Retinal pigment epithelial cell (primary cell): ENCODE data around the gene CPNE1.
A peak's percentile ranks its signal among the peaks of the same experiment; 100 is the strongest.

ENCODE experiments used
- DNase-seq: peaks from one replicate; pipeline ENCODE4 v3.0.0-alpha.2; 2010; ENCODE audit warnings: low read depth
- H3K4me3 ChIP-seq: 2 replicates; pipeline ENCODE4 v1.5.1; 2011; ENCODE audit warnings: mild to moderate bottlenecking, low read length, control low read depth, moderate library complexity
- TF ChIP-seq, protein P1 (sequence below): conservative IDR thresholded peaks from 2 replicates; pipeline ENCODE4 v1.5.1; 2011; ENCODE audit warnings: low read depth, low read length, control low read depth, inconsistent platforms

Gene CPNE1

DNA sequence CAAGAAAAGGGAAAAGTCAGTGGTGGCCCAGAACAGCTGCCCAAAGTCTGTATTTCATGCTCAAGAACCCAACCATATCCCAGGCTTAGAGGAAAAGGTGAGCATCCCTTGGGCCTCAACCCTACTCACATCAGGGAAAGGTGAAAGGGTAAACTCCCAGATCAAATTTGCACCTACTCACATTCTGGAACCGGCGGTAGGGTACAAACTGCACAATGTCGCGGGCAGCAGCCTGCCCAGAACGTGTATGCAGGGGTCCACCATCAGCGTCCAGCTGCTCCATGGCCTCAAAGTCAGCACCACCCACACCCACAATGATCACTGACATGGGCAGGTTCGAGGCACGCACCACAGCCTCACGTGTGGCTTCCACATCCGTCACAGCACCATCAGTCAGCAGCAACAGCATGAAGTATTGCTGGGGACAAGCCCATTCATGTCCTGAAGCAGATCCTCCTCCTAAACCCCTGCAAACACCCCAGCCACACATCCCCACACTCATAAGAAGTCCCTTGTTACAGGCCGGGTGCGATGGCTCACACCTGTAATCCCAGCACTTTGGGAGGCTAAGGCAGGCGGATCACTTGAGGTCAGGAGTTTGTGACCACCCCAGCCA lies 38.2 kb downstream of the CPNE1 start:
- DNase-seq = no peak
- no peak overlapping the region for H3K4me3 ChIP-seq
- TF ChIP-seq, protein P1, sequence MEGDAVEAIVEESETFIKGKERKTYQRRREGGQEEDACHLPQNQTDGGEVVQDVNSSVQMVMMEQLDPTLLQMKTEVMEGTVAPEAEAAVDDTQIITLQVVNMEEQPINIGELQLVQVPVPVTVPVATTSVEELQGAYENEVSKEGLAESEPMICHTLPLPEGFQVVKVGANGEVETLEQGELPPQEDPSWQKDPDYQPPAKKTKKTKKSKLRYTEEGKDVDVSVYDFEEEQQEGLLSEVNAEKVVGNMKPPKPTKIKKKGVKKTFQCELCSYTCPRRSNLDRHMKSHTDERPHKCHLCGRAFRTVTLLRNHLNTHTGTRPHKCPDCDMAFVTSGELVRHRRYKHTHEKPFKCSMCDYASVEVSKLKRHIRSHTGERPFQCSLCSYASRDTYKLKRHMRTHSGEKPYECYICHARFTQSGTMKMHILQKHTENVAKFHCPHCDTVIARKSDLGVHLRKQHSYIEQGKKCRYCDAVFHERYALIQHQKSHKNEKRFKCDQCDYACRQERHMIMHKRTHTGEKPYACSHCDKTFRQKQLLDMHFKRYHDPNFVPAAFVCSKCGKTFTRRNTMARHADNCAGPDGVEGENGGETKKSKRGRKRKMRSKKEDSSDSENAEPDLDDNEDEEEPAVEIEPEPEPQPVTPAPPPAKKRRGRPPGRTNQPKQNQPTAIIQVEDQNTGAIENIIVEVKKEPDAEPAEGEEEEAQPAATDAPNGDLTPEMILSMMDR = no peak

DNA sequence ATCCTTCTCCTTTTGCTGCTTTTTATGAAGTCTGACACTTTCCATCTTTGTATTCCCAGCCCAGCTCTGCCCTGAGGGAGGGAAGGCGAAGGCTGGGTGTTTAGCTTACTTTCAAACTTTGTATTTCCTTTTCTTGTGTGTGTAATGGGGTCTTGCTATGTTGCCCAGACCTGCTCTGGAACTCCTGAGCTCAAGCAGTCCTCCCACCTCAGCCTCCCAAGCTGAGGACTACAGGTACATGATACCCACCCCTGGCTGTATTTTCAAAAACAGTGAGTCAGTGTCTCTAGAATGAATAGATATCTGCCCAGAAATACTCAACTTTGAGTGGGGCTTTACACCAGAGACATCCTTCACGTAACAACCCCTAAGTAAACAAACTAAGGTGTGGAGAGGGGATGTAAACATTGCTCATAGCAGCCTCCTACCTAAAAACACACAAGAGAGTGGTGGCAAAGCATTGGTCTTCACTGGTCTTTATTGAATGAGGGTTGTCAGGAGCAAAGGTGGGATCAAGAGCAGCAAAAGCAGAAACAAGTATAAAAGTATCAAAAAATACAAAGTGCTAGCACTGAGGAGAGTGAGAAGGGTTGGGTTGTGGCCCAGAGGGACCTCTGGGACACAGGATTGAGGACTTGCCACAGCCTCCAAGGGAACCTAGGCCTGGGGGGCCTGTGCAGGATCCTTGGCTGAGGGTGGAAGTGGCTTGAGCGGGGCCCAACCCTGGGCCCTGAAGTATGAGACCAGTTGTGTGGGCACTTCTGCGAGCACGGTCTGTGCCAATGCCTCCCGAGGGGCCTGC lies 38.9 kb downstream of the CPNE1 start:
- TF ChIP-seq, protein P1 = no peak

DNA sequence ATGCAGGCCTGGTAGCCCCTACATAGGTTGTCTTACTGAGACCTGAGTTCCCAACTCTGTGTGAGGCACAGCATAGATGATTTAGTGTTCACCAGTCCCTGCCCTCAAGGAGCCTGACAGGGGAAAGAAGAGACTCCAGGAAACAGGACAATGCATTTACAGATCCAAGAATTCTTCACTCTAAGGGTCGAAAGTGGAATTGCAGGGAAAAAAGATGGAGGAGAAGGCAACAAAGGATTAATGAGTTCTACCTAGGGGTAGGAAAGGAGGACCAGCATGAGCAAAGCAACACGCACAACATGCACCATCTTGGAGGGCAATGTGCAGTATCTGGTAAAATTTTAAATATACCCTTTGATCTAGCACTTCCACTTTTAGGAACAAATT lies 43.1 kb downstream of the CPNE1 start:
- H3K4me3 ChIP-seq = no peak overlapping the region
- DNase-seq = no peak
- TF ChIP-seq, protein P1 = peak; percentile 0

More for the DNA sequence above, 38.9 kb downstream of the CPNE1 start:
- no peak for DNase-seq
- no peak overlapping the region for H3K4me3 ChIP-seq

DNA sequence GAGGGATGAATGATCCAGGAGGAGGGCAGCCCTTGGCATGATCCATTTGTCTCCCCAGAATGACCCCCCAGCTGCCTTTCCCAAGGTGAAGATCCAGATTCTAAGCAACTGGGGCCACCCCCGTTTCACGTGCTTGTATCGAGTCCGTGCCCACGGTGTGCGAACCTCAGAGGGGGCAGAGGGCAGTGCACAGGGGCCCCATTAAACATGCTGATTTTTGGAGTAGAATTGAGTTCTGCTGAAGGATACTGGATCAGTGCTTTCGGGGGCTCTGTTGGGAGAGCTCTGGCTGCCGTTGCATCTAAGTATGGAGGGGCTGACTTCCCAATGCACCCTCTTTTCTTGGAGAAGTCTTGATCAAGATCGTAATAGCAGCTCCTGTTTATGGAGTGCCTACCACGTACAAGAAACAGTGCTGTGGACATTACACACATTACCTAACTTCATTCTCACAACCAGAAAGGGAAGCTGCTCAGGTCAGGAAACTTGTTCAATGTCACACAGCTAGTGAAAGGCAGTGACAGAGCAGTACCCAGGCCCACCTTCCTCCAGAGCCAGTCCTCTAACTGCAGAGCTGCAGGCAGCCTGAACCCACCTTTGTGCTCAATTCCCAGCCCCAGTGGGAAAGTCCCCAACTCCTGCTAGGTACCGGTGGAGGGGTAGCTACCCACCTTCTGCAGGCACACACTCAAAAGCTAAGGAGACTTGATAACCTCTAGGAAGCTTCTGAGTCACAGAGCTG lies 43.7 kb downstream of the CPNE1 start:
- no peak overlapping the region for H3K4me3 ChIP-seq
- TF ChIP-seq, protein P1 = no peak
- no peak for DNase-seq

DNA sequence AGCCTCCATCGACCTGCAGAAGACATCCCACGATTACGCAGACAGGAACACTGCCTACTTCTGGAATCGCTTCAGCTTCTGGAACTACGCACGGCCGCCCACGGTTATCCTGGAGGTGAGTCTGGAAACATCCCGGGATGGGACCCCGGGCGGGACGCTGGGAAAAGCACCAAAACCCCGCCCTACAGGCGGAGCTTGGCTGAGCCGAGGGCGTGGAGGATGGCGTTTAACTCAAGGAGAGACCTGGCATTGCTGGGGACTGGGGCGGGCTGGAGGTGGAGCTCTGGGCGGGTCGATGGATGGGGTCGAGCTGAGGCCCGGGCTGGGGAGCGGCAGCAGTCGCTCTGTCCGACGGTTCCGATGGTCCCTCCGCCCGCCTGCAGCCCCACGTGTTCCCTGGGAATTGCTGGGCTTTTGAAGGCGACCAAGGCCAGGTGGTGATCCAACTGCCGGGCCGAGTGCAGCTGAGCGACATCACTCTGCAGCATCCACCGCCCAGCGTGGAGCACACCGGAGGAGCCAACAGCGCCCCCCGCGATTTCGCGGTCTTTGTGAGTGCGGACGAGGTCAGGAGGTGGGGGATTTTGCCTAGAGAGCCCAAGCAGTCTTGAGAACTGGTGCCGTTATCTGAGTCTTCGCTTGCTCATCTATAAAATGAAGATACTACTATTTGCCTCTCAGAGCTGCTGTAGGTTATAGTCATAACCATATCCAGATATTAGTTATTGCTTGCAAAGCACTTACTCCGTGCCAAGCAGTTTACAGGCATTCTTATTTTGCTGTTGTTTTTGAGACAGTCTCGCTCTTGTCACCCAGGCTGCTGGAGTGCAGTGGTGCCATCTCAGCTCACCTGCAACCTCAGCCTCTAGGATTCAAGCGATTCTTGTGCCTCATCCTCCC lies 45.3 kb downstream of the CPNE1 start:
- H3K4me3 ChIP-seq = peak overlapping the region; percentile 71
- DNase-seq = peak; percentile 43
- TF ChIP-seq, protein P1 = peak; percentile 62

DNA sequence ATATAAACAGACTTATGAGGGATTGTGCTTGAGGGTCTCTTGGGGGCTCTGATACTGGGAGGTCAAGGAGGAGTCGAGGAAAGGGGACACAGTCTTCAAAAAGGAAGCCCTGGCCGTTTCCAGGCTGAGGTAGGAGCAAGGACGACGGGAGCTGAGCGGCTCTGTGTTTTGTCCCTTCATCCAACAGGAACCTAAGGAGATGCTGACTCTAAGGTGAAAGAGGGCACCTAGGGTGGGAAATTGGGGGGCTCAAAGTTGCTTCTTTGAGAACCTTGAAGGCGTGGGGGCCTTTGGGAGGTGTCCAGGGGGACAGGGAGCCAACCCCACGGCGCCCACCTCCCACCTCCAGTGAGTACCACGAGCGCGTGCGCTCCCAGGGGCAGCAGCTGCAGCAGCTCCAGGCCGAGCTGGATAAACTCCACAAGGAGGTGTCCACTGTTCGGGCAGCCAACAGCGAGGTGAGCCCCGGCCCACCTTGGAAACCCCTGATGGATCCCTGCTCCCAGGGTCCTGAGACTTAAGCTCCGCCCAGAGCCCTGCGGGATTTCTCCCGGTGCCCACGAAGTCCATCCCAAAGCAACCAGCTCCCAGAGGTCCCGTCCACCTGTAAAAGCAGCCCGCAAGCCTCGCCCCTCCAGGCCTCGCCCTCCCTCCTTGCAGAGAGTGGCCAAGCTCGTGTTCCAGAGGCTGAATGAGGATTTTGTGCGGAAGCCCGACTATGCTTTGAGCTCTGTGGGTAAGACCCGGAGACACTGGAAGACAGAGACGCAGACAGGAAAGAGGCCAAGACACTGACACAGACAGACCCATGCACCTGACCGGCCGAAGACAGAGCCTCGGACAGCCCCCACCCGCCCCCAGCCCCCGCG lies 46.2 kb downstream of the CPNE1 start:
- peak; percentile 10 for DNase-seq
- peak overlapping the region; percentile 71 for H3K4me3 ChIP-seq
- TF ChIP-seq, protein P1 = no peak
